HEK293 (cell line): ENCODE measurements around the gene PCSK6.

Experiments
- CTCF ChIA-PET: fragments of 350-600 bp; formaldehyde crosslinking; extraction: SDS; loops from one replicate; lab custom pipeline; 2021; ENCODE audit warnings: antibody characterized with exemption; lab: Yijun Ruan, JAX
- POLR2A ChIA-PET: fragments of 300-600 bp; formaldehyde crosslinking; extraction: SDS; loops from one replicate; lab custom pipeline; 2020; ENCODE audit warnings: antibody characterized with exemption, inconsistent platforms; lab: Yijun Ruan, JAX
- H3K27ac ChIP-seq: fragments of 200-500 bp; sonication (Bioruptor generic); 2 replicates; pipeline ENCODE4 v1.5.1; 2014; ENCODE audit warnings: low read depth, low read length, control low read depth, inconsistent platforms; ENCODE audit errors: extremely low read depth
- H3K36me3 ChIP-seq, 2 experiments: fragments of 200-500 bp in 1 of 2; sonication (Bioruptor generic) in 1 of 2; 1 replicate in 1 of 2; 2 replicates in 1 of 2; pipeline ENCODE4 v1.5.1; 2014 to 2017; ENCODE audit warnings: inconsistent platforms in 2 of 2, low read length in 2 of 2; ENCODE audit not compliant: control insufficient read depth in 2 of 2, insufficient read depth in 1 of 2
- H3K4me1 ChIP-seq: fragments of 200-500 bp; sonication (Bioruptor generic); 2 replicates; pipeline ENCODE4 v1.5.1; 2014; ENCODE audit warnings: mild to moderate bottlenecking, low read length, inconsistent platforms; ENCODE audit not compliant: control insufficient read depth, insufficient read depth
- H3K4me3 ChIP-seq: 2 replicates; pipeline ENCODE4 v1.5.1; 2011; ENCODE audit warnings: low read depth, mild to moderate bottlenecking, control low read depth, low read length, moderate library complexity
- H3K9me3 ChIP-seq: fragments of 200-500 bp; sonication (Bioruptor generic); 2 replicates; pipeline ENCODE4 v1.5.1; 2014; ENCODE audit warnings: low read depth, low read length, inconsistent platforms; ENCODE audit not compliant: control insufficient read depth, insufficient read depth
- ELK4 ChIP-seq: IDR thresholded peaks from 2 replicates; pipeline ENCODE4 v1.6.1; 2011; ENCODE audit warnings: mild to moderate bottlenecking, low read depth, low read length, borderline replicate concordance
- GLIS2 ChIP-seq: fragments of 450-650 bp; formaldehyde crosslinking; IDR thresholded peaks from 2 replicates; pipeline ENCODE4 v1.5.1; 2016; ENCODE audit warnings: missing biosample characterization, missing genetic modification characterization
- HOXC10 ChIP-seq: sonication (generic); formaldehyde crosslinking; IDR thresholded peaks from 2 replicates; pipeline ENCODE4 v1.8.1; 2023; ENCODE audit warnings: mild to moderate bottlenecking, missing genetic modification reagents
- IKZF3 ChIP-seq: fragments of 450-650 bp; IDR thresholded peaks from 2 replicates; pipeline ENCODE4 v1.5.0; 2018; ENCODE audit warnings: missing biosample characterization, mild to moderate bottlenecking, missing genetic modification characterization, moderate library complexity
- KLF8 ChIP-seq: fragments of 450-650 bp; formaldehyde crosslinking; IDR thresholded peaks from 2 replicates; pipeline ENCODE4 v1.5.1; 2016; ENCODE audit warnings: missing biosample characterization, missing genetic modification characterization
- SETDB1 ChIP-seq: IDR thresholded peaks from one replicate; pipeline ENCODE4 v1.6.1; 2017; ENCODE audit warnings: mild to moderate bottlenecking, low read length, moderate library complexity, mixed read lengths; ENCODE audit not compliant: insufficient read length
- YY2 ChIP-seq: fragments of 450-650 bp; formaldehyde crosslinking; IDR thresholded peaks from 2 replicates; pipeline ENCODE4 v1.5.1; 2016; ENCODE audit warnings: missing biosample characterization, missing genetic modification characterization
- ZBTB17 ChIP-seq: fragments of 450-650 bp; formaldehyde crosslinking; IDR thresholded peaks from 2 replicates; pipeline ENCODE4 v1.5.1; 2016; ENCODE audit warnings: missing biosample characterization, missing genetic modification characterization
- ZNF112 ChIP-seq: fragments of 450-650 bp; formaldehyde crosslinking; IDR thresholded peaks from 2 replicates; pipeline ENCODE4 v1.5.0; 2017; ENCODE audit warnings: missing biosample characterization, missing genetic modification characterization
- ZNF19 ChIP-seq: fragments of 450-650 bp; formaldehyde crosslinking; IDR thresholded peaks from 2 replicates; pipeline ENCODE4; 2016; ENCODE audit warnings: missing biosample characterization, missing genetic modification characterization, low read depth
- ZNF2 ChIP-seq: fragments of 450-650 bp; formaldehyde crosslinking; IDR thresholded peaks from 2 replicates; pipeline ENCODE4 v1.5.1; 2016; ENCODE audit warnings: missing biosample characterization, missing genetic modification characterization
- ZNF23 ChIP-seq: fragments of 450-650 bp; formaldehyde crosslinking; IDR thresholded peaks from 2 replicates; pipeline ENCODE4 v1.5.1; 2016; ENCODE audit warnings: missing biosample characterization, missing genetic modification characterization, borderline replicate concordance
- ZNF311 ChIP-seq: fragments of 450-650 bp; formaldehyde crosslinking; IDR thresholded peaks from 2 replicates; pipeline ENCODE4 v1.5.1; 2017; ENCODE audit warnings: missing biosample characterization, missing genetic modification characterization, borderline replicate concordance
- ZNF37A ChIP-seq: fragments of 450-650 bp; IDR thresholded peaks from 2 replicates; pipeline ENCODE4 v1.5.1; 2018; ENCODE audit warnings: missing biosample characterization, missing genetic modification characterization
- ZNF544 ChIP-seq: fragments of 450-650 bp; formaldehyde crosslinking; IDR thresholded peaks from 2 replicates; pipeline ENCODE4 v1.5.0; 2017; ENCODE audit warnings: missing biosample characterization, missing genetic modification characterization
- ZNF549 ChIP-seq: fragments of 450-650 bp; IDR thresholded peaks from 2 replicates; pipeline ENCODE4 v1.5.1; 2018; ENCODE audit warnings: missing biosample characterization, missing genetic modification characterization, mild to moderate bottlenecking, inconsistent platforms, moderate library complexity
- ZNF658 ChIP-seq: fragments of 450-650 bp; formaldehyde crosslinking; IDR thresholded peaks from 2 replicates; pipeline ENCODE4; 2016; ENCODE audit warnings: missing biosample characterization, missing genetic modification characterization
- ZNF707 ChIP-seq: fragments of 450-650 bp; formaldehyde crosslinking; IDR thresholded peaks from 2 replicates; pipeline ENCODE4 v1.5.1; 2016; ENCODE audit warnings: missing biosample characterization, missing genetic modification characterization
- TF ChIP-seq, protein P1 (sequence below): fragments of 450-650 bp; formaldehyde crosslinking; IDR thresholded peaks from 2 replicates; pipeline ENCODE4 v1.5.1; 2016; ENCODE audit warnings: missing biosample characterization, missing genetic modification characterization
- TF ChIP-seq, protein P2 (sequence below): fragments of 450-650 bp; formaldehyde crosslinking; IDR thresholded peaks from 2 replicates; pipeline ENCODE4 v1.5.1; 2017; ENCODE audit warnings: missing biosample characterization, missing genetic modification characterization
- TF ChIP-seq, protein P3 (sequence below): fragments of 450-650 bp; formaldehyde crosslinking; IDR thresholded peaks from 2 replicates; pipeline ENCODE4 v1.5.1; 2016; ENCODE audit warnings: missing biosample characterization, missing genetic modification characterization
- TF ChIP-seq, protein P4 (sequence below): fragments of 450-650 bp; formaldehyde crosslinking; IDR thresholded peaks from 2 replicates; pipeline ENCODE4 v1.5.1; 2016; ENCODE audit warnings: missing biosample characterization, missing genetic modification characterization, low read depth

The PCSK6 gene

GRCh38 chr15:101535170-101535902, 45.8 kb upstream of the PCSK6 start (continued):
- TF ChIP-seq ZNF707 = no peak
- TF ChIP-seq ZBTB17 (tag by site-specific recombination) = no peak
- no peak for TF ChIP-seq GLIS2 (tag by site-specific recombination)
- TF ChIP-seq ZNF549 (tag by site-specific recombination) = no peak
- no peak for TF ChIP-seq ZNF19
- no peak for TF ChIP-seq ZNF658

- Histone ChIP-seq H3K36me3 (no peaks in the 10 kb centered on the region), H3K4me1 (no peaks in the 10 kb centered on the region), H3K9me3 (no peaks in the 10 kb centered on the region), H3K4me3 (no peak overlapping the region), H3K27ac (no peak overlapping the region)
- CTCF ChIA-PET = interaction anchor here (0.7 to 1.1 kb wide), 2 partner anchors 103 to 154 kb away, joined by 3 read pairs; no protein-coding TSS in a partner anchor
- POLR2A ChIA-PET = interaction anchor here (1.0 kb wide), 1 partner anchor 10 kb away, joined by 3 read pairs; no protein-coding TSS in a partner anchor
- TF ChIP-seq ZNF112 (tag by site-specific recombination) = no peak
- TF ChIP-seq, protein P1, sequence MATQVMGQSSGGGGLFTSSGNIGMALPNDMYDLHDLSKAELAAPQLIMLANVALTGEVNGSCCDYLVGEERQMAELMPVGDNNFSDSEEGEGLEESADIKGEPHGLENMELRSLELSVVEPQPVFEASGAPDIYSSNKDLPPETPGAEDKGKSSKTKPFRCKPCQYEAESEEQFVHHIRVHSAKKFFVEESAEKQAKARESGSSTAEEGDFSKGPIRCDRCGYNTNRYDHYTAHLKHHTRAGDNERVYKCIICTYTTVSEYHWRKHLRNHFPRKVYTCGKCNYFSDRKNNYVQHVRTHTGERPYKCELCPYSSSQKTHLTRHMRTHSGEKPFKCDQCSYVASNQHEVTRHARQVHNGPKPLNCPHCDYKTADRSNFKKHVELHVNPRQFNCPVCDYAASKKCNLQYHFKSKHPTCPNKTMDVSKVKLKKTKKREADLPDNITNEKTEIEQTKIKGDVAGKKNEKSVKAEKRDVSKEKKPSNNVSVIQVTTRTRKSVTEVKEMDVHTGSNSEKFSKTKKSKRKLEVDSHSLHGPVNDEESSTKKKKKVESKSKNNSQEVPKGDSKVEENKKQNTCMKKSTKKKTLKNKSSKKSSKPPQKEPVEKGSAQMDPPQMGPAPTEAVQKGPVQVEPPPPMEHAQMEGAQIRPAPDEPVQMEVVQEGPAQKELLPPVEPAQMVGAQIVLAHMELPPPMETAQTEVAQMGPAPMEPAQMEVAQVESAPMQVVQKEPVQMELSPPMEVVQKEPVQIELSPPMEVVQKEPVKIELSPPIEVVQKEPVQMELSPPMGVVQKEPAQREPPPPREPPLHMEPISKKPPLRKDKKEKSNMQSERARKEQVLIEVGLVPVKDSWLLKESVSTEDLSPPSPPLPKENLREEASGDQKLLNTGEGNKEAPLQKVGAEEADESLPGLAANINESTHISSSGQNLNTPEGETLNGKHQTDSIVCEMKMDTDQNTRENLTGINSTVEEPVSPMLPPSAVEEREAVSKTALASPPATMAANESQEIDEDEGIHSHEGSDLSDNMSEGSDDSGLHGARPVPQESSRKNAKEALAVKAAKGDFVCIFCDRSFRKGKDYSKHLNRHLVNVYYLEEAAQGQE (tag by site-specific recombination) = no peak
- no peak for TF ChIP-seq ELK4
- no peak for TF ChIP-seq ZNF23 (tag by site-specific recombination)
- no peak for TF ChIP-seq KLF8
- no peak for TF ChIP-seq SETDB1
- no peak for TF ChIP-seq IKZF3 (tag by site-specific recombination)
- no peak for TF ChIP-seq ZNF37A (tag by site-specific recombination)
- TF ChIP-seq, protein P2, sequence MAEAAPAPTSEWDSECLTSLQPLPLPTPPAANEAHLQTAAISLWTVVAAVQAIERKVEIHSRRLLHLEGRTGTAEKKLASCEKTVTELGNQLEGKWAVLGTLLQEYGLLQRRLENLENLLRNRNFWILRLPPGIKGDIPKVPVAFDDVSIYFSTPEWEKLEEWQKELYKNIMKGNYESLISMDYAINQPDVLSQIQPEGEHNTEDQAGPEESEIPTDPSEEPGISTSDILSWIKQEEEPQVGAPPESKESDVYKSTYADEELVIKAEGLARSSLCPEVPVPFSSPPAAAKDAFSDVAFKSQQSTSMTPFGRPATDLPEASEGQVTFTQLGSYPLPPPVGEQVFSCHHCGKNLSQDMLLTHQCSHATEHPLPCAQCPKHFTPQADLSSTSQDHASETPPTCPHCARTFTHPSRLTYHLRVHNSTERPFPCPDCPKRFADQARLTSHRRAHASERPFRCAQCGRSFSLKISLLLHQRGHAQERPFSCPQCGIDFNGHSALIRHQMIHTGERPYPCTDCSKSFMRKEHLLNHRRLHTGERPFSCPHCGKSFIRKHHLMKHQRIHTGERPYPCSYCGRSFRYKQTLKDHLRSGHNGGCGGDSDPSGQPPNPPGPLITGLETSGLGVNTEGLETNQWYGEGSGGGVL (tag by site-specific recombination) = no peak
- TF ChIP-seq ZNF2 (tag by site-specific recombination) = no peak
- TF ChIP-seq, protein P3, sequence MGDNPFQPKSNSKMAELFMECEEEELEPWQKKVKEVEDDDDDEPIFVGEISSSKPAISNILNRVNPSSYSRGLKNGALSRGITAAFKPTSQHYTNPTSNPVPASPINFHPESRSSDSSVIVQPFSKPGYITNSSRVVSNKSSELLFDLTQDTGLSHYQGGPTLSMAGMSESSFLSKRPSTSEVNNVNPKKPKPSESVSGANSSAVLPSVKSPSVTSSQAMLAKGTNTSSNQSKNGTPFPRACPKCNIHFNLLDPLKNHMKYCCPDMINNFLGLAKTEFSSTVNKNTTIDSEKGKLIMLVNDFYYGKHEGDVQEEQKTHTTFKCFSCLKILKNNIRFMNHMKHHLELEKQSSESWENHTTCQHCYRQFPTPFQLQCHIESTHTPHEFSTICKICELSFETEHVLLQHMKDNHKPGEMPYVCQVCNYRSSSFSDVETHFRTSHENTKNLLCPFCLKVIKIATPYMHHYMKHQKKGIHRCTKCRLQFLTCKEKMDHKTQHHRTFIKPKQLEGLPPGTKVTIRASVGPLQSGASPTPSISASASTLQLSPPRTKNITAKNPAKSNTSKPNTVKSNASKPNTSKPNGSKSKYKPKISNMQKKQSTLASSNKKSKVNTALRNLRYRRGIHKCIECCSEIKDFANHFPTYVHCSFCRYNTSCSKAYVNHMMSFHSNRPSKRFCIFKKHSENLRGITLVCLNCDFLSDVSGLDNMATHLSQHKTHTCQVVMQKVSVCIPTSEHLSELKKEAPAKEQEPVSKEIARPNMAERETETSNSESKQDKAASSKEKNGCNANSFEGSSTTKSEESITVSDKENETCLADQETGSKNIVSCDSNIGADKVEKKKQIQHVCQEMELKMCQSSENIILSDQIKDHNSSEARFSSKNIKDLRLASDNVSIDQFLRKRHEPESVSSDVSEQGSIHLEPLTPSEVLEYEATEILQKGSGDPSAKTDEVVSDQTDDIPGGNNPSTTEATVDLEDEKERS (tag by site-specific recombination) = no peak
- TF ChIP-seq ZNF544 (tag by site-specific recombination) = no peak
- TF ChIP-seq, protein P4, sequence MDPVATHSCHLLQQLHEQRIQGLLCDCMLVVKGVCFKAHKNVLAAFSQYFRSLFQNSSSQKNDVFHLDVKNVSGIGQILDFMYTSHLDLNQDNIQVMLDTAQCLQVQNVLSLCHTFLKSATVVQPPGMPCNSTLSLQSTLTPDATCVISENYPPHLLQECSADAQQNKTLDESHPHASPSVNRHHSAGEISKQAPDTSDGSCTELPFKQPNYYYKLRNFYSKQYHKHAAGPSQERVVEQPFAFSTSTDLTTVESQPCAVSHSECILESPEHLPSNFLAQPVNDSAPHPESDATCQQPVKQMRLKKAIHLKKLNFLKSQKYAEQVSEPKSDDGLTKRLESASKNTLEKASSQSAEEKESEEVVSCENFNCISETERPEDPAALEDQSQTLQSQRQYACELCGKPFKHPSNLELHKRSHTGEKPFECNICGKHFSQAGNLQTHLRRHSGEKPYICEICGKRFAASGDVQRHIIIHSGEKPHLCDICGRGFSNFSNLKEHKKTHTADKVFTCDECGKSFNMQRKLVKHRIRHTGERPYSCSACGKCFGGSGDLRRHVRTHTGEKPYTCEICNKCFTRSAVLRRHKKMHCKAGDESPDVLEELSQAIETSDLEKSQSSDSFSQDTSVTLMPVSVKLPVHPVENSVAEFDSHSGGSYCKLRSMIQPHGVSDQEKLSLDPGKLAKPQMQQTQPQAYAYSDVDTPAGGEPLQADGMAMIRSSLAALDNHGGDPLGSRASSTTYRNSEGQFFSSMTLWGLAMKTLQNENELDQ (tag by site-specific recombination) = no peak
- no peak for TF ChIP-seq ZNF311 (tag by site-specific recombination)
- TF ChIP-seq YY2 (tag by site-specific recombination) = no peak
- TF ChIP-seq HOXC10 (CRISPR knock-in tag) = no peak
These were observed 45.0 kb upstream of the PCSK6 start for GRCh38 chr15:101534376-101534970.
